ENCODE data around the gene TBL1X.

DNA sequence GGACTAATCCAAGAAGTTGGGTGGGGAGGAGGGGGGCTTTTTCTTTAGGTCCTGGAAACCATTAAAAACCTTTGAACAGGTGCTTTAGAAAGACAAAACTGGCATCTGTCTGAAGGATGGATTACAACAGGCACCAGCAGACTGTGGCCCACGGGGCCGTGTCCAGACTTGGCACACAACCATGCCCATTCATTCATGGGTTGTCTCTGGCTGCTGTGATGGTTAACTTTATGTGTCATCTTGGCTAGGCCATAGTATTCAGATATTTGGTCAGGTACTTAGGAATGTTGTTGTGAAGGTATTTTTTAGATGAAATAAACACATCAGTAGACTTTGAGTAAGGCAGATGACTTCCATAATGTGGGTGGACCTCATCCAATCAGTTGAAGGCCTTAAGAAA, 45.5 kb downstream of the TBL1X start:
- TF ChIP-seq MYC (IDR thresholded peaks at IDR 0.05; ENCODE audit: low read depth, low read length), result no peak
- TF ChIP-seq, protein P1, sequence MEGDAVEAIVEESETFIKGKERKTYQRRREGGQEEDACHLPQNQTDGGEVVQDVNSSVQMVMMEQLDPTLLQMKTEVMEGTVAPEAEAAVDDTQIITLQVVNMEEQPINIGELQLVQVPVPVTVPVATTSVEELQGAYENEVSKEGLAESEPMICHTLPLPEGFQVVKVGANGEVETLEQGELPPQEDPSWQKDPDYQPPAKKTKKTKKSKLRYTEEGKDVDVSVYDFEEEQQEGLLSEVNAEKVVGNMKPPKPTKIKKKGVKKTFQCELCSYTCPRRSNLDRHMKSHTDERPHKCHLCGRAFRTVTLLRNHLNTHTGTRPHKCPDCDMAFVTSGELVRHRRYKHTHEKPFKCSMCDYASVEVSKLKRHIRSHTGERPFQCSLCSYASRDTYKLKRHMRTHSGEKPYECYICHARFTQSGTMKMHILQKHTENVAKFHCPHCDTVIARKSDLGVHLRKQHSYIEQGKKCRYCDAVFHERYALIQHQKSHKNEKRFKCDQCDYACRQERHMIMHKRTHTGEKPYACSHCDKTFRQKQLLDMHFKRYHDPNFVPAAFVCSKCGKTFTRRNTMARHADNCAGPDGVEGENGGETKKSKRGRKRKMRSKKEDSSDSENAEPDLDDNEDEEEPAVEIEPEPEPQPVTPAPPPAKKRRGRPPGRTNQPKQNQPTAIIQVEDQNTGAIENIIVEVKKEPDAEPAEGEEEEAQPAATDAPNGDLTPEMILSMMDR (IDR thresholded peaks at IDR 0.05; ENCODE audit: extremely low read depth in 1 of 2, insufficient read depth in 1 of 2, low read depth in 1 of 2, low read length in 2 of 2), result no peak
- no peak for TF ChIP-seq POLR2AphosphoS5 (IDR thresholded peaks at IDR 0.05; ENCODE audit: insufficient read depth, low read depth, low read length)
- TF ChIP-seq FOS (IDR thresholded peaks at IDR 0.05; ENCODE audit: borderline replicate concordance, insufficient read depth, low read length), result no peak
- TF ChIP-seq POLR2A (IDR thresholded peaks at IDR 0.05; ENCODE audit: low read depth, low read length), result no peak
- TF ChIP-seq EZH2 (IDR thresholded peaks at IDR 0.05; ENCODE audit: borderline replicate concordance, low read depth, low read length, severe bottlenecking), result no peak
- TF ChIP-seq, protein P2, sequence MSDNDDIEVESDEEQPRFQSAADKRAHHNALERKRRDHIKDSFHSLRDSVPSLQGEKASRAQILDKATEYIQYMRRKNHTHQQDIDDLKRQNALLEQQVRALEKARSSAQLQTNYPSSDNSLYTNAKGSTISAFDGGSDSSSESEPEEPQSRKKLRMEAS (IDR thresholded peaks at IDR 0.05; ENCODE audit: insufficient read depth, insufficient read length), result no peak

All from endothelial cell of umbilical vein (primary cell).